ENCODE results near the gene CCNYL1.

DNA sequence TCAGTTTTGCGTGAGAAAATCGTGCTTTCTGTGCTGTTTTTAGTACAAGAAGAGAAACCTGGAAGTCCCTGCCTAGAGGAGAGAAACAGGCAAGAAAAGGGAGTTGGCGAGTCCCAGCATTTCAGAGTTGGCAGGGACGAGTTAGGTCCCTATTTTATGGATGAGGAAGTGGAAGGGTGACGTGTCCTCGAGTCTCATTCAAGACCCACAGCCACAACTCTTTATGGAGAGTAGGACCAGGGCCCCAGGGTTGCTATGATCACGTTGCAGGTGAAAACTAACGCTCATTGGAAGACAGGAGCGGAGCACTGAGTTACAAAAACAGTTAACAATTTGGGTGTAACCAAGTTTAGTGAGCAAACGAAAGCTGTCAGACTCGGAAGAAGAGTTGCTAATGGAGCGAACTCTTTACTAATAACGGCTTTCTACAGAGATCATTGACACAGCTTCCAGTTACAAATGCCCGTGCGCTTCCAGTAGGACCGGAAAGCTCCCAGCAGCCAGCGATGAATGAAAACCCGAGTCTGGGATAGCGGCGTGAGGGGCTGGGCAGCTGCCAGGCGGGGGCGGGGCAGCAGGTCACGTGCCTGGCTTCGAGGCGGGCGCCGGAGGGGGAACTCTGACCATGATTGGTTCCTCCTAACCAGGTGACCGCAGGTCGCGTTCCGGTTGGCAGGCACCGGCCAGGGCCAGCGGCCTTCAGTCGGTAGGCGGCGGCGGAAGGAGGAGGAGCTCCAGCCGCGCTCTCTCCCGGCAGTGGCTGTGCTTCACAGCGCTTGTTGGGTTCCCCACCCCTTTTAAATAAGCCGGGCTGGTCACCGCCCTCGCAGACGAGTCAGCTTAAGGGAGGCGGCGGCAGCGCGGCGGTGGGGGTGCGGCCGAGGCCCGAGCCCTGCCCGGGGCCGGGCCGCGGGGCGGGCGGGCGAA lies at the start of gene CCNYL1:
- TF ChIP-seq, protein P1, sequence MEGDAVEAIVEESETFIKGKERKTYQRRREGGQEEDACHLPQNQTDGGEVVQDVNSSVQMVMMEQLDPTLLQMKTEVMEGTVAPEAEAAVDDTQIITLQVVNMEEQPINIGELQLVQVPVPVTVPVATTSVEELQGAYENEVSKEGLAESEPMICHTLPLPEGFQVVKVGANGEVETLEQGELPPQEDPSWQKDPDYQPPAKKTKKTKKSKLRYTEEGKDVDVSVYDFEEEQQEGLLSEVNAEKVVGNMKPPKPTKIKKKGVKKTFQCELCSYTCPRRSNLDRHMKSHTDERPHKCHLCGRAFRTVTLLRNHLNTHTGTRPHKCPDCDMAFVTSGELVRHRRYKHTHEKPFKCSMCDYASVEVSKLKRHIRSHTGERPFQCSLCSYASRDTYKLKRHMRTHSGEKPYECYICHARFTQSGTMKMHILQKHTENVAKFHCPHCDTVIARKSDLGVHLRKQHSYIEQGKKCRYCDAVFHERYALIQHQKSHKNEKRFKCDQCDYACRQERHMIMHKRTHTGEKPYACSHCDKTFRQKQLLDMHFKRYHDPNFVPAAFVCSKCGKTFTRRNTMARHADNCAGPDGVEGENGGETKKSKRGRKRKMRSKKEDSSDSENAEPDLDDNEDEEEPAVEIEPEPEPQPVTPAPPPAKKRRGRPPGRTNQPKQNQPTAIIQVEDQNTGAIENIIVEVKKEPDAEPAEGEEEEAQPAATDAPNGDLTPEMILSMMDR (IDR thresholded peaks at IDR 0.05) = no peak
- no peak for TF ChIP-seq ZFX (IDR thresholded peaks at IDR 0.05; ENCODE audit: borderline replicate concordance)

All from 22Rv1 (cell line).